ENCODE results near the gene THRB. TPM values are rescaled to one million over a fixed set of nuclear protein-coding genes. Genes with fewer than 3 reads are reported as not detected.

Gene THRB
- total RNA-seq, 6 experiments from 2014 or later: 14.5 to 29.5 (median 17.3) TPM

DNA sequence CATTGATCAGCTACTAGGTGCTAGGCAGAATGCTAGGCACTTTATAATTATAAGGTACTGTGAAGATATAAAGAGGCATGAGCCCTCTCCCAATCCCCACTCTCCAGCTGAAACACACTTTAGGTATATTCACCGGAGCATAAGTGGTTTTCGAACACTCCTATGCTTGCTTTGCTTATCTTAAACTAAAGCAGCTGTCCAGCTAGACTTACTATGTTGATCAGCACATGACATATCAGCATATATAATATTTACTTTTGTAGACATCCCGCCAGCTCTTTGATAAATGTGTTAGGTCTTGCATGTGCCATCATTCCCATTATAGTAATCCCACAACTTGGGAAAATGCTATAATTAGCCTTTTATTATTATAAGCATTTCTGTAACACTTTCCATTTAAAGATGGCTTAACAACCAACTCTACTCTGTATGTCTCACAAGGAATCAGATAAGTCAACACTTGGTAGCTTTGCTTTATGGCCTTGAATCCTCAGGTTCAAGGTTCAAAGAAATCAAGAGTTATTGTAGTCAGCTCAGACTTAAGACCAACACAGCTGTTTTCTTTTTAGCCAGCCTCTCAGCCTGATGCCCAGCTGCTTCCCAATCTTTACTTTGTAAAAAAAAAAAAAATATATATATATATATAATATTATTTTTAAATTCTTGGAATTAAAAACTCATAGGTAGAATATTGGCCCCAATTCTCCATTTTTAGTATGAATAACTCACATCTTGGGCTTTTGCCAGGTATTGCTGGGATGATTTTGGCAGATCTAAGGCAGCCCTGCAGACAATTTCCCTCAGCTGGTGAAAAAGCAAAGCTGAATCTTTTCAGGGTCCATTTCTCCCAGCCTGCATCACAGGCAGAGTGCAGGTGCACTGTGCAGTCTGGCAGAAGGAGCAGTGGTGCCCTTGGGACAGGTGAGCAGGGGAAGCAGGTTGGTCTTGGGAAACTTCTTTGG, 104.2 kb downstream of the THRB start:
- no peak for DNase-seq
- H3K27me3 ChIP-seq: no peaks in the 10 kb centered on the region
- H3K36me3 ChIP-seq: no peaks in the 10 kb centered on the region
- no peak for ATAC-seq
- H3K27ac ChIP-seq: no peak overlapping the region
- peaks cover 0 to 5% (median 0%) of the 10 kb centered on the region in 4 donors for H3K4me1 ChIP-seq
- TF ChIP-seq CTCF (IDR thresholded peaks at IDR 0.05) (no peak), POLR2A (IDR thresholded peaks at IDR 0.05) (no peak)
- WGBS (ENCODE audit: insufficient coverage, low coverage, low lambda C conversion rate, missing lambda C conversion rate): 91% methylated on average over 3 of the region's 3 CpGs
- H3K4me3 ChIP-seq: no peak overlapping the region
- intact Hi-C loops (cut with DNase I): no loop called here
- H3K9me3 ChIP-seq: no peaks in the 10 kb centered on the region

DNA sequence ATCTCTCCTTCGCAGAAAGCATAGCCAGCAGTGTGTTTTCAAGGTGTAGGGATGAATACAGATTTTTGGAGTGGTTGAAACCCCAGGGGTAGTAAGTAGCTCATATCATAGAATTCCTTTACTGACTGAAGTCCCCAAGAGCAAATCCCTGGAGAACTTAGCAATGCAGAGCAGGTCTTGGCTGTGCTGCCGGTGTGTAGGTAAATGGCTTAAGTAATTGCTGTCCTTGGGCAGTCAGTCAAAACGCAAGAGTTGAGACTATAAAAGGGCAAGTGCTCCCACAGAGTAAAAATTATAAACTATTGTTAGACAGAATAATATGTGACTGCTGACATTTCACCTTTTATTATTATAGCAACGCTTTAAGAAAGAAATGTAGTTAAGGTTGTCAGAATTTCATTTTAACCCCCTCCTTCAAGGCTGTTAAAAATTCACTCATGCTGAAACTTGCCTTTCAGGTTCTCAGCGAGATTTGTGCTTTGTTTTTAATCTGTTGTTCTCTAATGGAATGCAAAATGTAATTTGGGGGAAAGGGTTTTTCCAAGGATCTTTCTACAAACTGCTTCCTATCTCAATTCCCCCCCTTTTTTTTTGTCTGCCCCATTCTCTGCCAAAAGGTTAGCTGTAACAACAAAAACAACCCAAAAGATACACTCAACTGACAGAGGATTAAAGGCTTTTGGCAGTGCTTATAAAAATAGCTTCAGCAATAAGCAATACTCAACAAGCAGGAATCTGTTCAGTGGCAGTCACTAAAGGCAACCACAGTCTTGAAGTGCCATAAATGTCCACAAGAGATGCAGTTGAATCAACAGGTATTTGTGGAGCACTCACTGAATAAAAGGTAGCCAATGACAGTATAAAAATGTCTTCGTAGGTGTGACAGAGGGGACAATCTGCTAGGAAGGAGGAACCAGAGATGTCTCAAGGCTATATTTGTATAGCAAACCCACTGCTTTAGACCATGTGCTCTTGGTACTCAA, 105.3 kb downstream of the THRB start:
- ATAC-seq (no peak), DNase-seq (no peak)
- peaks cover 0 to 5% (median 0%) of the 10 kb centered on the region in 4 donors for H3K4me1 ChIP-seq
- H3K9me3 ChIP-seq: no peaks in the 10 kb centered on the region
- intact Hi-C loops (cut with DNase I): no loop called here
- 75% methylated on average over 6 of the region's 6 CpGs for WGBS (ENCODE audit: insufficient coverage, low coverage, low lambda C conversion rate, missing lambda C conversion rate)
- H3K36me3 ChIP-seq: no peaks in the 10 kb centered on the region
- H3K4me3 ChIP-seq: no peak overlapping the region
- no peak for TF ChIP-seq CTCF (IDR thresholded peaks at IDR 0.05)
- no peak for TF ChIP-seq POLR2A (IDR thresholded peaks at IDR 0.05)
- H3K27ac ChIP-seq: no peak overlapping the region
- H3K27me3 ChIP-seq: no peaks in the 10 kb centered on the region

GRCh38 chr3:24388611-24389010, 106.0 kb downstream of the THRB start:
- intact Hi-C loops (cut with DNase I): no loop called here
- H3K27ac ChIP-seq: no peak overlapping the region
- ATAC-seq: no peak

More at GRCh38 chr3:24388611-24389010, 106.0 kb downstream of the THRB start:
- Histone ChIP-seq H3K27me3 (no peaks in the 10 kb centered on the region), H3K4me3 (no peak overlapping the region), H3K4me1 (peaks cover 0 to 5% (median 0%) of the 10 kb centered on the region in 4 donors), H3K36me3 (no peaks in the 10 kb centered on the region), H3K9me3 (no peaks in the 10 kb centered on the region)
- TF ChIP-seq CTCF (IDR thresholded peaks at IDR 0.05) (no peak), POLR2A (IDR thresholded peaks at IDR 0.05) (no peak)
- no peak for DNase-seq
